CD4-positive, alpha-beta T cell (primary cell): ENCODE measurements around the gene LPCAT2. TPM values are rescaled to one million over a fixed set of nuclear protein-coding genes. Genes with fewer than 3 reads are reported as not detected.

ENCODE experiments used
- ATAC-seq: fragments of 200-7000 bp; cut with Tn5 transposase; one replicate; pipeline ENCODE4 v1.10.0; 2022; ENCODE audit warnings: mild to moderate bottlenecking; ENCODE audit not compliant: poor library complexity
- CTCF ChIA-PET: fragments of 350-600 bp; sonication (Branson Sonifier 250); formaldehyde crosslinking; loops from one replicate; lab custom pipeline; 2021; ENCODE audit warnings: antibody characterized with exemption, inconsistent platforms; lab: Charles Lee
- POLR2A ChIA-PET: fragments of 350-600 bp; sonication (Branson Sonifier 250); formaldehyde crosslinking; loops from one replicate; lab custom pipeline; 2021; ENCODE audit warnings: antibody characterized with exemption, inconsistent platforms; lab: Charles Lee
- DNase-seq, 14 experiments: peaks; one replicate each; pipeline ENCODE4 v3.0.0-alpha.2; 2013 to 2020; ENCODE audit warnings: mixed read lengths in 2 of 14
- H3K27ac ChIP-seq, 2 donors: one replicate each; pipeline versions ENCODE4 v1.5.1 to v1.7.0; 2013; ENCODE audit warnings: low read length in 2 of 2, low read depth in 1 of 2, mild to moderate bottlenecking in 1 of 2
- H3K27me3 ChIP-seq, 2 experiments: 1 replicate in 1 of 2; 2 replicates in 1 of 2; pipeline versions ENCODE4 v1.6.1 to v1.7.0; 2013; ENCODE audit warnings: low read length in 2 of 2, control low read depth in 1 of 2, mild to moderate bottlenecking in 1 of 2, moderate library complexity in 1 of 2; ENCODE audit not compliant: insufficient read depth in 2 of 2, control insufficient read depth in 1 of 2
- H3K36me3 ChIP-seq: one replicate; pipeline ENCODE4 v1.6.1; 2013; ENCODE audit warnings: low read length, control low read depth; ENCODE audit not compliant: insufficient read depth
- H3K4me1 ChIP-seq: one replicate; pipeline ENCODE4 v1.6.1; 2013; ENCODE audit warnings: low read length, control low read depth; ENCODE audit not compliant: insufficient read depth
- H3K4me3 ChIP-seq: one replicate; pipeline ENCODE4 v1.5.1; 2013; ENCODE audit warnings: mild to moderate bottlenecking, low read length, moderate library complexity
- H3K9me3 ChIP-seq, 2 experiments: 1 replicate in 1 of 2; 2 replicates in 1 of 2; pipeline versions ENCODE4 v1.6.1 to v1.7.0; 2013; ENCODE audit warnings: low read length in 2 of 2, mild to moderate bottlenecking in 2 of 2, control low read depth in 1 of 2, moderate library complexity in 1 of 2; ENCODE audit not compliant: control insufficient read depth in 1 of 2, insufficient read depth in 1 of 2
- H3K27ac Mint-ChIP-seq: one replicate; pipeline ENCODE4 v1.8.0; 2020; ENCODE audit warnings: mixed read lengths
- H3K27me3 Mint-ChIP-seq: one replicate; pipeline ENCODE4 v1.8.0; 2021; ENCODE audit warnings: mixed read lengths
- H3K36me3 Mint-ChIP-seq: one replicate; pipeline ENCODE4 v1.8.0; 2021; ENCODE audit warnings: low read depth, mixed read lengths
- H3K4me1 Mint-ChIP-seq: one replicate; pipeline ENCODE4 v1.8.0; 2021; ENCODE audit warnings: low read depth, mixed read lengths
- H3K4me3 Mint-ChIP-seq: one replicate; pipeline ENCODE4 v1.8.0; 2020; ENCODE audit warnings: mild to moderate bottlenecking, mixed read lengths
- H3K9me3 Mint-ChIP-seq: one replicate; pipeline ENCODE4 v1.8.0; 2020; ENCODE audit warnings: mixed read lengths
- intact Hi-C, 2 experiments: fragments of 100-400 bp; cut with DNase I in 1 of 2; cut with micrococcal nuclease in 1 of 2; formaldehyde crosslinking; loops; one replicate each; pipeline versions ENCODE4 v1.15.1 to v1.9.0; 2023 to 2025; cut with DNase I, micrococcal nuclease
- total RNA-seq, 174 experiments: library from RNA in 2 of 174; stranded (reverse) in 2 of 174; gene quantifications; one replicate each; pipeline ENCODE4 v1.2.3 and lab custom pipeline; 2021 to 2026
- TF ChIP-seq, protein P1 (sequence below): fragments of 200-600 bp; IDR thresholded peaks from one replicate; pipeline ENCODE4 v1.8.0; 2022; ENCODE audit warnings: antibody characterized with exemption, mild to moderate bottlenecking

Gene LPCAT2
- total RNA-seq, 2 experiments from 2014 or later, result 0.22 to 0.36 TPM

DNA sequence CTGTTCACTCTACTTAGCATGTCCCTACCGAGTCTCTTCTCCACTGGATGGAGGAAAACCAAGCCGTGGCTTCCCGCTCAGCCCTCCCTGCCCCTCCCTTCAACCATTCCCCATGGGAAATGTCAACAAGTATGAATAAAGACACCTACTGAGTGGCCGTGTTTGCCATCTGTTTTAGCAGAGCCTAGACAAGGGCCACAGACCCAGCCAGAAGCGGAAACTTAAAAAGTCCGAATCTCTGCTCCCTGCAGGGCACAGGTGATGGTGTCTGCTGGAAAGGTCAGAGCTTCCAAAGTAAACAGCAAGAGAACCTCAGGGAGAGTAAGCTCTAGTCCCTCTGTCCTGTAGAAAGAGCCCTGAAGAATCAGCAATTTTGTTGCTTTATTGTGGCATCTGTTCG lies 2.8 kb upstream of the LPCAT2 start:
- H3K27ac ChIP-seq, result no peak overlapping the region
- POLR2A ChIA-PET, result no interaction called here
- peaks cover 38% of the 10 kb centered on the region for H3K27me3 Mint-ChIP-seq
- DNase-seq (no peak), ATAC-seq (no peak)
- H3K27me3 ChIP-seq, result peaks cover 14 to 22% of the 10 kb centered on the region in 2 experiments
- H3K36me3 ChIP-seq, result no peaks in the 10 kb centered on the region
- H3K4me3 ChIP-seq, result no peak overlapping the region
- H3K4me1 Mint-ChIP-seq, result peaks cover 11% of the 10 kb centered on the region
- peaks cover 0 to 23% of the 10 kb centered on the region in 2 experiments for H3K9me3 ChIP-seq
- H3K4me3 Mint-ChIP-seq, result no peak overlapping the region
- intact Hi-C loops, result no loop called here
- no peak overlapping the region for H3K27ac Mint-ChIP-seq
- CTCF ChIA-PET, result no interaction called here
- no peaks in the 10 kb centered on the region for H3K9me3 Mint-ChIP-seq
- H3K36me3 Mint-ChIP-seq, result no peaks in the 10 kb centered on the region
- TF ChIP-seq, protein P1, sequence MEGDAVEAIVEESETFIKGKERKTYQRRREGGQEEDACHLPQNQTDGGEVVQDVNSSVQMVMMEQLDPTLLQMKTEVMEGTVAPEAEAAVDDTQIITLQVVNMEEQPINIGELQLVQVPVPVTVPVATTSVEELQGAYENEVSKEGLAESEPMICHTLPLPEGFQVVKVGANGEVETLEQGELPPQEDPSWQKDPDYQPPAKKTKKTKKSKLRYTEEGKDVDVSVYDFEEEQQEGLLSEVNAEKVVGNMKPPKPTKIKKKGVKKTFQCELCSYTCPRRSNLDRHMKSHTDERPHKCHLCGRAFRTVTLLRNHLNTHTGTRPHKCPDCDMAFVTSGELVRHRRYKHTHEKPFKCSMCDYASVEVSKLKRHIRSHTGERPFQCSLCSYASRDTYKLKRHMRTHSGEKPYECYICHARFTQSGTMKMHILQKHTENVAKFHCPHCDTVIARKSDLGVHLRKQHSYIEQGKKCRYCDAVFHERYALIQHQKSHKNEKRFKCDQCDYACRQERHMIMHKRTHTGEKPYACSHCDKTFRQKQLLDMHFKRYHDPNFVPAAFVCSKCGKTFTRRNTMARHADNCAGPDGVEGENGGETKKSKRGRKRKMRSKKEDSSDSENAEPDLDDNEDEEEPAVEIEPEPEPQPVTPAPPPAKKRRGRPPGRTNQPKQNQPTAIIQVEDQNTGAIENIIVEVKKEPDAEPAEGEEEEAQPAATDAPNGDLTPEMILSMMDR, result no peak
- peaks cover 10% of the 10 kb centered on the region for H3K4me1 ChIP-seq

DNA sequence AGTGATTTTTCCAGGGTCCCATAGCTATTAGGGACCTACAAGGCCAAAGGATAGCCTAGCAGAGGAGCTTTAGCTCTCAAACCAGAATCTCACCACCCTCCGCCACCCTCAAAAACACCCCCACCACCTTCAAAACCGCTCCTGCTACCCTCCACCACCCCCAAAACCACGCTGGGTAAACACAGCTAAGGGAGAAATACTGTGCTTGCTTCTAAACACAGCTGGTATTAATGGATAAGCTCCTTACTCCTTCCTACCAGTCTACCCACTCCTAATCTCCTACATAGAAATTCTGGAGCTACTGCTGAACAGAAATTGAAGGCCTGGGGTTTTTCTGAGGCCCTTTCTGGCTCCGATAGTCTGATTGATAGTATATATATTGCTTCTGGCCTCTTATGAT lies 2.2 kb upstream of the LPCAT2 start:
- Histone ChIP-seq H3K36me3 (no peaks in the 10 kb centered on the region), H3K27me3 (peaks cover 14 to 24% of the 10 kb centered on the region in 2 experiments), H3K9me3 (peaks cover 0 to 23% of the 10 kb centered on the region in 2 experiments), H3K4me3 (no peak overlapping the region), H3K4me1 (peaks cover 10% of the 10 kb centered on the region), H3K27ac (no peak overlapping the region)
- Mint-ChIP-seq H3K9me3 (peaks cover under 1% of the 10 kb centered on the region), H3K4me3 (no peak overlapping the region), H3K27ac (no peak overlapping the region), H3K27me3 (peaks cover 43% of the 10 kb centered on the region), H3K36me3 (no peaks in the 10 kb centered on the region), H3K4me1 (peaks cover 11% of the 10 kb centered on the region)
- TF ChIP-seq, protein P1, result no peak
- DNase-seq (no peak), ATAC-seq (no peak)
- POLR2A ChIA-PET, result no interaction called here
- intact Hi-C loops, result no loop called here
- CTCF ChIA-PET, result no interaction called here

DNA sequence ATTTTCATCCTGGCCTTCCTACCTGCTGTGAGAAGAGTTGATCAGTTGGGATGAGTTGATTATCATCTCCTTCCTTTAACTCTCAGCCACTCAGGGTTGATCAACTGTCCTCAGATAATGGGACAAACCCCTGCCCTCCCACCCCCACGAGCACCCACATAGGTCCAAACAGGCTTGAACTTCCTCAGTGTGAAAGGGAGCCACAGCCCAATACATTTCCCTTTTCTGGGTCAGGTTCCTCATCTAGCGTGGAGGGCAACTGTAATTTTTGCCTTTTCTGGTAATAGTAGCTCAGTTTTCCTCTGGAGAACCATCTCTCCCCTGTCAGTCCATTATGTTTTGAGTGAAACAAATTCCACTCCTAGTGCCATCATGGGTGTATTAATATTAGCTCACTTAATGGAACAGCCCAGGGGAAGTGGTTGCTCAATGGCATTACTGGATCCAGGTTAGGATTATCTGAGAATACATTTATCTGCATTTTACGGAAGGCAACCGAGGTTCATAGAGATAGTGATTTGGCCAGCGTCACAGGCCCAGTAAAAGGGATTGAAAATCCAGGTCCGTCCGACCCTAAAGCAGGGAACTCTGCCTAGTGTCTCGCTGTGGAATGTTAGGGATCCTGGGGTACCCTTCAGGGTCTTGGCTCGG lies 476 bp upstream of the LPCAT2 start:
- peaks cover 20 to 26% of the 10 kb centered on the region in 2 experiments for H3K27me3 ChIP-seq
- ChIA-PET POLR2A (no interaction called here), CTCF (no interaction called here)
- DNase-seq (peak in 1 of 14 experiments; percentile 23), ATAC-seq (no peak)
- no peaks in the 10 kb centered on the region for H3K36me3 Mint-ChIP-seq
- H3K4me3 Mint-ChIP-seq, result peak overlapping the region; percentile 71
- TF ChIP-seq, protein P1, result no peak
- peaks cover 60% of the 10 kb centered on the region for H3K27me3 Mint-ChIP-seq
- no peak overlapping the region for H3K27ac ChIP-seq
- H3K9me3 Mint-ChIP-seq, result peaks cover 15% of the 10 kb centered on the region
- no peak overlapping the region for H3K27ac Mint-ChIP-seq
- intact Hi-C loops, result no loop called here
- H3K4me1 ChIP-seq, result peaks cover 10% of the 10 kb centered on the region
- H3K4me3 ChIP-seq, result peak overlapping the region; percentile 37
- no peaks in the 10 kb centered on the region for H3K36me3 ChIP-seq
- H3K4me1 Mint-ChIP-seq, result peaks cover 11% of the 10 kb centered on the region
- peaks cover 11 to 19% of the 10 kb centered on the region in 2 experiments for H3K9me3 ChIP-seq
